GM23248 (cell line): Measurements from ENCODE around the gene CTAGE15. TPM values are rescaled to one million over a fixed set of nuclear protein-coding genes. Genes with fewer than 3 reads are reported as not detected.
"Not testable (repeated sequence)": the region's sequence is repeated elsewhere in the genome, so short reads cannot be mapped to it uniquely, and the experiment has no call there.

ENCODE experiments used
- DNase-seq: peaks from one replicate; pipeline ENCODE4 v3.0.0-alpha.2; 2015
- H2AFZ ChIP-seq: fragments of 200-600 bp; sonication (generic); 2 replicates; pipeline ENCODE4 v1.6.1; 2016; ENCODE audit warnings: antibody characterized with exemption
- H3F3A ChIP-seq: fragments of 200-600 bp; sonication (generic); 2 replicates; pipeline ENCODE4 v1.6.1; 2016; ENCODE audit warnings: mild to moderate bottlenecking, antibody characterized with exemption, mixed run types; ENCODE audit not compliant: insufficient read depth
- H3K27ac ChIP-seq: fragments of 200-600 bp; sonication (generic); 2 replicates; pipeline ENCODE4 v1.5.1; 2016; ENCODE audit warnings: mild to moderate bottlenecking
- H3K27me3 ChIP-seq: fragments of 200-600 bp; sonication (generic); replicated peaks from 2 replicates; pipeline ENCODE4 v1.6.1; 2016; ENCODE audit warnings: mild to moderate bottlenecking; ENCODE audit not compliant: insufficient read depth
- H3K36me3 ChIP-seq: fragments of 200-600 bp; sonication (generic); 2 replicates; pipeline ENCODE4 v1.6.1; 2016; ENCODE audit warnings: low read depth, mild to moderate bottlenecking
- H3K4me1 ChIP-seq: fragments of 200-600 bp; sonication (generic); 2 replicates; pipeline ENCODE4 v1.6.1; 2016; ENCODE audit warnings: mild to moderate bottlenecking; ENCODE audit not compliant: insufficient read depth
- H3K4me2 ChIP-seq: fragments of 200-600 bp; sonication (generic); one replicate; pipeline ENCODE4 v1.6.1; 2016; ENCODE audit warnings: mild to moderate bottlenecking; ENCODE audit not compliant: unreplicated experiment
- H3K4me3 ChIP-seq: fragments of 200-600 bp; sonication (generic); 2 replicates; pipeline ENCODE4 v1.5.1; 2016; ENCODE audit warnings: mild to moderate bottlenecking
- H3K79me2 ChIP-seq: fragments of 200-600 bp; sonication (generic); 2 replicates; pipeline ENCODE4 v1.6.1; 2016; ENCODE audit warnings: mild to moderate bottlenecking; ENCODE audit not compliant: insufficient read depth
- H3K9ac ChIP-seq: fragments of 200-600 bp; sonication (generic); 2 replicates; pipeline ENCODE4 v1.6.1; 2016; ENCODE audit warnings: mild to moderate bottlenecking
- H3K9me2 ChIP-seq: fragments of 200-600 bp; sonication (generic); 2 replicates; pipeline ENCODE4 v1.6.1; 2016; ENCODE audit warnings: mixed run types, mild to moderate bottlenecking, moderate library complexity; ENCODE audit not compliant: insufficient read depth
- H3K9me3 ChIP-seq: fragments of 200-600 bp; sonication (generic); one replicate; pipeline ENCODE4 v1.6.1; 2017; ENCODE audit warnings: low read depth
- H4K20me1 ChIP-seq: fragments of 200-600 bp; sonication (generic); 2 replicates; pipeline ENCODE4 v1.6.0; 2016; ENCODE audit not compliant: insufficient read depth
- WGBS, 2 experiments: methylation state at CpG; one replicate each; pipeline ENCODE4 v1.1.6; 2015 to 2017; ENCODE audit warnings: low lambda C conversion rate in 2 of 2, low coverage in 1 of 2; ENCODE audit errors: missing lambda C conversion rate in 2 of 2; 5-methylcytosine and 5-hydroxymethylcytosine counted together
- in situ Hi-C: fragments of 300-500 bp; cut with MboI; formaldehyde crosslinking; loops from 2 replicates; pipeline ENCODE4 v1.15.0; 2020
- polyA plus RNA-seq: library from polyadenylated mRNA; unstranded; fragments of >200 nt; fragmentation: Nextera tagmentation; extraction: Ambion mirVana; gene quantifications from 2 replicates; pipeline ENCODE4 v1.2.1, GENCODE V29; 2016
- total RNA-seq: library from RNA; depleted of rRNA; stranded (reverse); fragments of >200 nt; shearing (Covaris generic); gene quantifications from 2 replicates; pipeline ENCODE4 v1.2.3, GENCODE V29; 2014

Gene CTAGE15
- total and polyA plus RNA-seq, 2 experiments from 2014 or later, result not detected

GRCh38 chr7:143543288-143544038, 28.1 kb upstream of the CTAGE15 start:
- H3K4me2 ChIP-seq, H3K27me3 ChIP-seq, H3K79me2 ChIP-seq, in situ Hi-C loops, H3K9me2 ChIP-seq, H3K36me3 ChIP-seq, DNase-seq, H3K9ac ChIP-seq, H3K4me1 ChIP-seq, H3K4me3 ChIP-seq, H3K27ac ChIP-seq, H4K20me1 ChIP-seq, H3F3A ChIP-seq, H2AFZ ChIP-seq, H3K9me3 ChIP-seq: not testable (repeated sequence)
- no CpG with 5 or more reads among the region's 7 CpGs for WGBS, 2 experiments

GRCh38 chr7:143555968-143556367, 15.6 kb upstream of the CTAGE15 start:
- H3K4me1 ChIP-seq, H3K27me3 ChIP-seq, H2AFZ ChIP-seq, H3K4me2 ChIP-seq, H4K20me1 ChIP-seq, H3K4me3 ChIP-seq, H3K79me2 ChIP-seq, H3K9me3 ChIP-seq, H3K9me2 ChIP-seq, H3K9ac ChIP-seq, H3K36me3 ChIP-seq, in situ Hi-C loops, H3F3A ChIP-seq, H3K27ac ChIP-seq, DNase-seq: not testable (repeated sequence)
- WGBS, 2 experiments, result no CpG with 5 or more reads among the region's 1 CpG

- H3K9ac ChIP-seq, H3K27me3 ChIP-seq, H4K20me1 ChIP-seq, H3K9me3 ChIP-seq, DNase-seq, H3K27ac ChIP-seq, H3F3A ChIP-seq, in situ Hi-C loops, H3K4me1 ChIP-seq, H2AFZ ChIP-seq, H3K9me2 ChIP-seq, H3K4me3 ChIP-seq, H3K79me2 ChIP-seq, H3K36me3 ChIP-seq: not testable (repeated sequence)
- 0% methylated on average over 2 to 3 of the region's 6 CpGs for WGBS, 2 experiments
- H3K4me2 ChIP-seq, result peak overlapping the region; percentile 20
Measured at GRCh38 chr7:143563306-143563705, 8.3 kb upstream of the CTAGE15 start.

- H3K27ac ChIP-seq, in situ Hi-C loops, H3K4me3 ChIP-seq, H3F3A ChIP-seq, H2AFZ ChIP-seq, H3K27me3 ChIP-seq, DNase-seq, H4K20me1 ChIP-seq, H3K4me1 ChIP-seq, H3K9me3 ChIP-seq, H3K9ac ChIP-seq, H3K4me2 ChIP-seq, H3K9me2 ChIP-seq, H3K36me3 ChIP-seq, H3K79me2 ChIP-seq: not testable (repeated sequence)
- no CpG with 5 or more reads among the region's 1 CpG for WGBS, 2 experiments
Measured at GRCh38 chr7:143566001-143566400, 5.6 kb upstream of the CTAGE15 start.

GRCh38 chr7:143588183-143588582, 16.6 kb downstream of the CTAGE15 start:
- H4K20me1 ChIP-seq, H3K9ac ChIP-seq, H3K79me2 ChIP-seq, in situ Hi-C loops, H3K9me3 ChIP-seq, H3K4me3 ChIP-seq, H3K27me3 ChIP-seq, H3K9me2 ChIP-seq, H3K4me1 ChIP-seq, DNase-seq, H3K36me3 ChIP-seq, H2AFZ ChIP-seq, H3K4me2 ChIP-seq, H3F3A ChIP-seq, H3K27ac ChIP-seq: not testable (repeated sequence)
- WGBS, 2 experiments, result 57 to 86% methylated on average over 2 of the region's 3 CpGs

GRCh38 chr7:143589897-143590296, 18.3 kb downstream of the CTAGE15 start:
- H4K20me1 ChIP-seq, H3K79me2 ChIP-seq, DNase-seq, H3K9me2 ChIP-seq, H3K9ac ChIP-seq, in situ Hi-C loops, H3K27ac ChIP-seq, H2AFZ ChIP-seq, H3K4me3 ChIP-seq, H3F3A ChIP-seq, H3K36me3 ChIP-seq, H3K27me3 ChIP-seq, H3K9me3 ChIP-seq, H3K4me1 ChIP-seq, H3K4me2 ChIP-seq: not testable (repeated sequence)

- H3K27ac ChIP-seq, H4K20me1 ChIP-seq, H3K9me2 ChIP-seq, H3K4me3 ChIP-seq, H3K9me3 ChIP-seq, H2AFZ ChIP-seq, in situ Hi-C loops, H3F3A ChIP-seq, H3K36me3 ChIP-seq, H3K79me2 ChIP-seq, H3K27me3 ChIP-seq, H3K4me1 ChIP-seq, H3K4me2 ChIP-seq, DNase-seq, H3K9ac ChIP-seq: not testable (repeated sequence)
- 84 to 87% methylated on average over 5 of the region's 11 CpGs for WGBS, 2 experiments
Measured at GRCh38 chr7:143598086-143598485, 26.5 kb downstream of the CTAGE15 start.

GRCh38 chr7:143603549-143603948, 31.9 kb downstream of the CTAGE15 start:
- H3K4me2 ChIP-seq, DNase-seq, H3K9me3 ChIP-seq, H3K27ac ChIP-seq, H3K79me2 ChIP-seq, H3F3A ChIP-seq, in situ Hi-C loops, H3K4me3 ChIP-seq, H3K36me3 ChIP-seq, H3K4me1 ChIP-seq, H4K20me1 ChIP-seq, H3K9me2 ChIP-seq, H2AFZ ChIP-seq, H3K9ac ChIP-seq, H3K27me3 ChIP-seq: not testable (repeated sequence)
- no CpG with 5 or more reads among the region's 2 CpGs for WGBS, 2 experiments
